DMS53 (cell line): ENCODE results near the gene ADAMTS4.

Experiments used
- DNase-seq: peaks from one replicate; lab custom pipeline; 2025; lab: John Stamatoyannopoulos, UW

The ADAMTS4 gene

DNA sequence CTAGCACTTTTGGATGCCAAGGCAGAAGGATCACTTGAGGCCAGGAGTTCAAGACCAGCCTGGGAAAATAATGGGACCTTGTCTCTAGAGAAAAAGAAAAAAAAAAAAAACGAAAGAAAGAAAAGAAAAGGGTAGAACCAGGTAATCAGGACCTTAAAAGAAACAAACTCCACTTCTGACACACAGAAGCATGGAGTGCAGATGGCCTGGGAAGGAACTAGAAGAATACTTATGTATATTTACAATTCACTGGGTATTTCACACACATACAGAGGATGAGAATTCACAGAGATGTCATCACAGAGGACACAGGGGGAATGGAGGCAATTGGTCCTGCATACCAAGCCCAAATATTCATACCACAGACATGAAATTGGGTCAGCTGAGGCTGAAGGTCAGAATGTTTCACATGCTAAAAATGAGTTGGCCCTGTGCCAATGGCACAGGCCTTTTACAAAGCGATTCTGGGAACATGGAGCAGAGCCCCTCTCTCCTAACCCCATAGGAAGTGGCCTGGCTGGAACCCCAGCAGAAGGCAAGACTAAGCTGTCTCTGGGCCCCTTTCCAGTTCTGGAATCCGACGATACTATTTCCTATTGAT, 26.0 kb downstream of the ADAMTS4 start:
- no peak for DNase-seq

DNA sequence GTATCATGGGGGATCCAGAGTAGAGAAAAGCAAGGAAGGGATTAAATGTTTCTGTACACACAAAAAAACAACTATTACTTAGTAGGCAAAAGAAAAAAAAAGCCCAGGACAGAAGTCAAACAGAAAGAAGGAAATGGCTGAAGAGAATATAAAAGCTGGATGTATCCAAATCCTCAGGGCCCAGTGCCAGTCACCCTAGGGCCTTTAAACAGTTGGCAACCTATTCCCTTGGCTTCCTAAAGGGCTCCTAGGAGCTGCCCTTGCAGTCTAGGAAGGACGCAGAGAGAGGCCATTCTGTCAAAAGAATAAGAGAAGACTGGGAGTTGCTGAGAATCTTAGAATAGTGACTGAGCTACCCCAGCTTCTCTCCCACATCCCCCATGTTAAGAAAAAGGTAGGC, 26.5 kb downstream of the ADAMTS4 start:
- no peak for DNase-seq

DNA sequence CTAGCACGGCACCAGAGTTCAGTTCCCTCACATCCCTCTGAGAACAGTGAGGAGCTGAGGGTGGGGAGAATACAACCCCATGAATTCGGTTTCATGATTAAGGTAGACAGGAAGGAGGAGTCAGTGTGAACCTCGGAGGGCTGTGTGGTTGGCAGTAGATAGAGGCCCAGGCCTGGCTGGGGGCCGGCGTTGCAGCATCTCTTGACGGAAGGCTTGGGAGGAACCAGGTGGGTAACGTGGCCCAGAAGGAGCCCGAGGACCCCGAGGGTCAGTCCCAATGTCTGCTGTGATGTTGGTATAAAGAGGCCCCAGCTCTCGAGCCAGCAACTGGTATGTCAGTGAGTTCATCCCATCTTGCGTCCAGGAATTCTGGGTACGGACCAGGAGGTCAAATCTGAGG, 27.2 kb downstream of the ADAMTS4 start:
- DNase-seq = no peak

DNA sequence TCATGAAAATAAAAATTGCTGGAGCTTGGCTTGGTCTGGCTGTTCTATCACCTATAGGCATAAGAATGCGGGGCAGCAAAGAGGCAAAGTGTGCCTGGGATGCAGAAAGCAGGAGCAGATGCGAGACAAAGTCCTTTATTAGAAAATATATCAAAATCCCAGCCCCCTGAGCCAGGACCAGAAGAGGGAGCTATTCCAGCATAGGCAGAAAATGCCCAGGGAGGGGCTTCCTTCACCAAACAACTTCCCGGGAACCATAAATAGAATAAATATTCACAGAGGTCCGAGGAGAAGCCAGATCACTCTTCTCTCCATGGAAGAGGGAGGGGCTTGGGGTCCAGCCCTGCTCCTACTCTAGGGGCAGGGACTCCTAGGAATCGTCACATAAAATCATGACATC, 27.7 kb downstream of the ADAMTS4 start:
- DNase-seq = no peak

DNA sequence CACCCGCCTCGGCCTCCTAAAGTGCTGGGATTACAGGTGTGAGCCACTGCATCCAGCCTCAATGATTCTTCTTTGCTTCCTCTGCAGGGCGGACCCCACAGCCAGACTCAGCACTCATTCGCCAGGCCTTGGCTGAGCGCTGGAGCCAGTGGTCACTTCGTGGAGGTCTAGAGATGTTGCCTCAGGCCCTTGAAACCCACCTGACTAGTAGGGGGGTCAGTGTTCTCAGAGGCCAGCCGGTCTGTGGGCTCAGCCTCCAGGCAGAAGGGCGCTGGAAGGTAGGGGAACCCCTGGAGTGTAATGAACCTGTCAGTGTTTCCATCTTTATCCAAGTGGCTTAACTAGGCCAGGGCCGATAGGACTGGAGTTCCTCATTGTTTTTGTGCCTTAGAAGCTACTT, 29.9 kb downstream of the ADAMTS4 start:
- DNase-seq = no peak

DNA sequence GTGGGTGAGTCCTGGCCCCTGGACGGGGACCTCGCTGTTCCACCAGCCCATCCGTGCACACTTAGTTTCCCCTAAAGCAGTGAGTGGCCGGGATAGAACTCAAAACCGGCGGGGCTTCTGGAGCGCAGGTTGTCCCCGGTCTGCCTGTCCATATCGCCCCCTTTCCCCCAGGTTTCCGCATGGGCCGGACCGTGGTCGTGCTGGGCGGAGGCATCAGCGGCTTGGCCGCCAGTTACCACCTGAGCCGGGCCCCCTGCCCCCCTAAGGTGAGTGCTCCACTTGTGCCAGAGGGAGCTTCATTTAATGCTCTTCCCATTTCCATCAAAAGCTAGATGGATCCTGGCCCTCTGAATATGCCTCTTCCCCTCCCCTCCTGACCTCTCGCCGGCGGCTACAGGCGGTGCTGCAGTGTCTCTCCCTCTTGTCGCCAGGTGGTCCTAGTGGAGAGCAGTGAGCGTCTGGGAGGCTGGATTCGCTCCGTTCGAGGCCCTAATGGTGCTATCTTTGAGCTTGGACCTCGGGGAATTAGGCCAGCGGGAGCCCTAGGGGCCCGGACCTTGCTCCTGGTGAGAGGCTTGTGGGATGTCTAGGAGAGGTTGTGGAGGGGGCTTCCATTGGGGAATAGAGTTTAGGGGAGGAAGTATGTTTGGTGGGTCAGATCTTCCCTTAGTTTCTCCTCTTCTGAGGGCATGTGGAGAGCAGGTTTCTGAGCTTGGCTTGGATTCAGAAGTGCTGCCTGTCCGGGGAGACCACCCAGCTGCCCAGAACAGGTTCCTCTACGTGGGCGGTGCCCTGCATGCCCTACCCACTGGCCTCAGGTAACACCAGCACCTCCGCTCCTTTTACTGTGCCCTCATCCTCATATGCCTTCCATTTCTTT, 31.9 kb downstream of the ADAMTS4 start:
- DNase-seq = peak; percentile 68

- DNase-seq = peak; percentile 99
Observed at GRCh38 chr1:161165742-161166668, 32.8 kb downstream of the ADAMTS4 start, which contains the start of gene PPOX. PPOX (plus strand) TSS chr1:161166426; CDS start chr1:161166848, 422 bp downstream.

DNA sequence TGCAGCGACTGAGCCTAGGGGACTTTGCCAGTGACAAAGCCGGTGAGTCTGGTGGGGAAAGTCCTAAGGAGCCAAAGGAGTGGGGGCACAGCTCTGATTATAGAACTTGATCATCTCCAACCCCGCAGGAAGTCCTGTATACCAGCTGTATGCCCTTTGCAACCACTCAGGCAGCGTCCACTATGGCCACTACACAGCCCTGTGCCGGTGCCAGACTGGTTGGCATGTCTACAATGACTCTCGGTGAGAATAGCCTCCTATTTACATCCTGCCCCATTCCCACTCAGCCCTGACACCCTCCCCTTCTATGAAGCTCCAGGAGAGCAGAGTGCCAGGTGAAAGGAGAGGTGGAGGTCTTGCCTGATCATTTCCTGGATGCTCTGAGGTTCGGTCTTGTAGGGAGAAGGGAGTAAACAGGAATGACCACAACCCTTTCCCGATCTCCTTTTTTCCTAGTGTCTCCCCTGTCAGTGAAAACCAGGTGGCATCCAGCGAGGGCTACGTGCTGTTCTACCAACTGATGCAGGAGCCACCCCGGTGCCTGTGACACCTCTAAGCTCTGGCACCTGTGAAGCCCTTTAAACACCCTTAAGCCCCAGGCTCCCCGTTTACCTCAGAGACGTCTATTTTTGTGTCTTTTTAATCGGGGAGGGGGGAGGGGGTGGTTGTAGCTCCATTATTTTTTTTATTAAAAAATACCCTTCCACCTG, 33.8 kb downstream of the ADAMTS4 start:
- DNase-seq = peak; percentile 51

- no peak for DNase-seq
Observed at GRCh38 chr1:161163793-161164192, 35.1 kb downstream of the ADAMTS4 start.

DNA sequence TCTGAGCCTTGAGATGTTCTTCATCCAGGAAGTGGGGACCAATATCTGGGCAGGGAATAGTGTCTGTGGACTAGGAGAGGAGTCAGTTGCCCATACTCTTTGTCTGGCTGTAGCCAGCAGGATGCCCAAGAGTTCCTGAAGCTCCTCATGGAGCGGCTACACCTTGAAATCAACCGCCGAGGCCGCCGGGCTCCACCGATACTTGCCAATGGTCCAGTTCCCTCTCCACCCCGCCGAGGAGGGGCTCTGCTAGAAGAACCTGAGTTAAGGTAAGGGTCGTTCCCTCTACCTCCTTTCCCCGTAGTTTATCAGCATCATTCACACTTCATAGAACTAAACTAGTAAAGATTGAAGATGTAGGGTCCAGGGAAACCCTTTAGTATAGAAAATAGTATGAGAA, 36.0 kb downstream of the ADAMTS4 start:
- no peak for DNase-seq

DNA sequence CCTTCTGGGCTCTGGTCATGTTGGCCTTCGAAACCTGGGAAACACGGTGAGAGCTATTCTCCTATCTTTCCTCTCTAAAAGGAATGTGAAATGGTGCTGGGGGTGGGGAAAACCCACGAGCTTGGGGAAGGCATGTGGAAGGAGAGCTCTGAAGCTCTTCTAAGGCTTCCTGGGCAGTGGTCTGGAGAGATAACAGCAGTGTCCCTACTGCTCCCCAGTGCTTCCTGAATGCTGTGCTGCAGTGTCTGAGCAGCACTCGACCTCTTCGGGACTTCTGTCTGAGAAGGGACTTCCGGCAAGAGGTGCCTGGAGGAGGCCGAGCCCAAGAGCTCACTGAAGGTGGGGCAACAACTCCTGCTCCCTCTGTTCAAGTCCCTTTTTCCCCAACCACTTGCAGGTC, 36.8 kb downstream of the ADAMTS4 start:
- no peak for DNase-seq

DNA sequence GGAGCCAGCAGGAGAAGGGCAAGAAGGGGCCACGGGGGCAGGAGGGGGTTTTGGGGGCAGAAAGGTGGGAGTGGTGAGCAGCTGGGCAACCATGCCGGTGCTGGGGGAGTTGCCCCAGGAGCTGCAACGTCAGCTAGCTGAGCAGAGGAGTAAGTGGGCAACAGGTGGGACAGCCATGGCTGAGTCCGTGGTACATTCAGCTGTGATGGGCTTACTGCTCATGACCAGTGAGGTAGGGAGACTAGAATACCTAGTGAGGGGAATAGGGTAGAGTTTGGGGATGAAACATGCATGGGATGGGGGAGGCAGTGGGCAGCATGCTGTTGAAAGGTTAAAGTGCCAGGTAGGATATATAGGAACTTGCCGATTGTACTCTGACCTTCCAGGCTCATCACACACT, 37.2 kb downstream of the ADAMTS4 start:
- no peak for DNase-seq

GRCh38 chr1:161160671-161161145, 38.1 kb downstream of the ADAMTS4 start:
- no peak for DNase-seq

DNA sequence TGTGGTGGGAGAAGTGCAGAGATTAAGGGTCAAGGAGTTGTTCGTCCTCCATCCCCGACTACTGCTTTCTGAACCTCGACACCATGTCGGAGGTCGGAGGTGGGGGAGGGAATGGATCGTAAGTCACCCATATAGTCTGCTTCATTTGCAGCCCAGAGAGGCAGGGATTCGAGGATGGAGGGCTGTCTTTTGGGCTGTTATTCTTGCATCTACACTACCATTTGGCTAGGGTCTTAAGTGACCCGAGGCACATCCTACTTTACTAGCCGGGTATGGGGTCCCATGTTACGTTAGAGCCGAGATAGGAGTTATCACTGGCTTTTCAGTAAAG, 39.0 kb downstream of the ADAMTS4 start:
- DNase-seq = no peak

DNA sequence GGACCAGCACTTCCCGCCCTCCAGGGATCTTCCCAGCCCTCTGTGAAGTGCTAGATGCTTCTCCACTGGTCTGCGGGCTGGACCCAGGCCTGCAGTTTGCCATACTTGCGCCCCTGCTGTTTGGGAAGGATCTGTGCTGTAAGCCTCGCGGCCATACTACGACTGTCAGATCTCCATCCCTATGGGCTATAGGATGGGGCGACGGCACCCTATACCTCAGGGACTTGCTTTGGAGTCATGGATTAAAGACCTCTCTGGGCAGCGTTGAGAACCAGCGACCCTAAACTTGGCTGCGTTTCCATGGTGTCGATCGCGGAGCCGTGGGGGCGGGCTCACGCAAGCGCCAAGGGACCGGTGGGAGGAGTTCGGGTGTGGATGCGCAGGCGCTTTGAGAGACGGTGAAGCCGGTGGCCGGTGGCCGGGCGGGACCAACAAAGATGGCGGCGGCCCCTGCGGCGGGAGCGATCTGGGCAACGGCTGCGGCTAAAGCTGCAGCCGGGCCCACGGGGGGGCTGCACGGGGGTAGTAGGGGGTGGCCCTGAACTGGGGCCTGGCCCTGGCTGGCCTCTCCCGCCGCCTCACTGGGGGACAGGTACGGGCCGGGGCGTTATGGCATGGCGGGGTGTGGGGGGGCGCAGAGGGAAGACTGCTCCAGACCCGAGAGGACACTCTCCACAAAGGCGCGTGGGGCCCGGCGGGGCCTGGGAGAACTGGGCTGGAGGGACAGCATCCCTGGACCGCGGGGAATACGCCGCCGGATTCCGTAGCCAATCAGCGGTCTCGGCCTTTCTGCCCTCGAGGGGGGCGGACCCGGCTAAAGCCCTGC, 39.6 kb downstream of the ADAMTS4 start, which contains the start of gene USP21:
TSS of gene USP21 (plus strand) at position 414 of the 826 bp plus-strand sequence. CDS start 1,141 bp downstream, outside the sequence.
- DNase-seq = peak; percentile 96

GRCh38 chr1:161158316-161159010, 40.4 kb downstream of the ADAMTS4 start:
- peak; percentile 63 for DNase-seq

- no peak for DNase-seq
Observed at GRCh38 chr1:161157867-161158266, 41.0 kb downstream of the ADAMTS4 start.

GRCh38 chr1:161153682-161154337, 45.0 kb downstream of the ADAMTS4 start, which contains the start of gene UFC1:
UFC1 (plus strand) TSS chr1:161153978; CDS start chr1:161153998, 20 bp downstream.
- DNase-seq = peak; percentile 96

- no peak for DNase-seq
Observed at GRCh38 chr1:161153176-161153575, 45.7 kb downstream of the ADAMTS4 start.
